GM13976 (cell line): Measurements from ENCODE around the gene SGK1.
"Not testable (repeated sequence)": the region's sequence is repeated elsewhere in the genome, so short reads cannot be mapped to it uniquely, and the experiment has no call there.

Experiments
- DNase-seq: peaks from one replicate; pipeline ENCODE4 v3.0.0; 2012; ENCODE audit warnings: low spot score
- CTCF ChIP-seq: IDR thresholded peaks from 2 replicates; pipeline ENCODE4 v1.5.1; 2012; ENCODE audit warnings: borderline replicate concordance, mild to moderate bottlenecking; ENCODE audit not compliant: insufficient read depth; ENCODE audit errors: extremely low read depth, missing control alignments, control extremely low read depth
- in situ Hi-C: fragments of 300-500 bp; cut with MboI; formaldehyde crosslinking; loops from one replicate; pipeline ENCODE4 v1.12.0; 2022; ENCODE audit warnings: low sequenced_read_pairs, mixed read lengths, inconsistent platforms; ENCODE audit not compliant: unreplicated experiment

Gene SGK1

GRCh38 chr6:134186355-134186754 lies 131.6 kb downstream of the SGK1 start:
- in situ Hi-C loops, result loop anchor here (10.0 kb wide), 1 partner anchor 48 kb away; no protein-coding TSS in a partner anchor
- TF ChIP-seq CTCF, result no peak
- no peak for DNase-seq

GRCh38 chr6:134185277-134185676 lies 132.6 kb downstream of the SGK1 start:
- TF ChIP-seq CTCF, result no peak
- DNase-seq, result no peak
- in situ Hi-C loops, result loop anchor here (10.0 kb wide), 1 partner anchor 50 kb away; no protein-coding TSS in a partner anchor

GRCh38 chr6:134183844-134184243 lies 134.1 kb downstream of the SGK1 start:
- DNase-seq, result no peak
- in situ Hi-C loops, result loop anchor here (10.0 kb wide), 1 partner anchor 51 kb away; no protein-coding TSS in a partner anchor
- no peak for TF ChIP-seq CTCF

GRCh38 chr6:134182528-134182927 lies 135.4 kb downstream of the SGK1 start:
- in situ Hi-C loops, result loop anchor here (10.0 kb wide), 1 partner anchor 52 kb away; no protein-coding TSS in a partner anchor
- DNase-seq, result no peak
- TF ChIP-seq CTCF, result no peak

- DNase-seq, result not testable (repeated sequence)
- in situ Hi-C loops, result loop anchor here (10.0 kb wide), 1 partner anchor 53 kb away; no protein-coding TSS in a partner anchor
Measured at GRCh38 chr6:134181726-134182125, 136.2 kb downstream of the SGK1 start.

- not testable (repeated sequence) for DNase-seq
- in situ Hi-C loops, result loop anchor here (10.0 kb wide), 1 partner anchor 54 kb away; no protein-coding TSS in a partner anchor
Measured at GRCh38 chr6:134181251-134181650, 136.7 kb downstream of the SGK1 start.

- in situ Hi-C loops, result loop anchor here (10.0 kb wide), 1 partner anchor 54 kb away; no protein-coding TSS in a partner anchor
- not testable (repeated sequence) for DNase-seq
Measured at GRCh38 chr6:134180540-134180939, 137.4 kb downstream of the SGK1 start.

GRCh38 chr6:134178161-134179044 lies 139.5 kb downstream of the SGK1 start:
- in situ Hi-C loops, result loop anchor here (10.0 kb wide), 1 partner anchor 636 kb away; no protein-coding TSS in a partner anchor
- DNase-seq, result peak; percentile 57
- peak; percentile 65 for TF ChIP-seq CTCF
